HG03280 (cell line): ENCODE data around the gene ZNF275.
"Not testable (repeated sequence)": the region's sequence is repeated elsewhere in the genome, so short reads cannot be mapped to it uniquely, and the experiment has no call there.

Experiments
- ATAC-seq: cut with Tn5 transposase; IDR thresholded peaks from one replicate; pipeline ENCODE4 v1.9.1; 2021; ENCODE audit warnings: mild to moderate bottlenecking, moderate library complexity; ENCODE audit not compliant: unreplicated experiment

Gene ZNF275

DNA sequence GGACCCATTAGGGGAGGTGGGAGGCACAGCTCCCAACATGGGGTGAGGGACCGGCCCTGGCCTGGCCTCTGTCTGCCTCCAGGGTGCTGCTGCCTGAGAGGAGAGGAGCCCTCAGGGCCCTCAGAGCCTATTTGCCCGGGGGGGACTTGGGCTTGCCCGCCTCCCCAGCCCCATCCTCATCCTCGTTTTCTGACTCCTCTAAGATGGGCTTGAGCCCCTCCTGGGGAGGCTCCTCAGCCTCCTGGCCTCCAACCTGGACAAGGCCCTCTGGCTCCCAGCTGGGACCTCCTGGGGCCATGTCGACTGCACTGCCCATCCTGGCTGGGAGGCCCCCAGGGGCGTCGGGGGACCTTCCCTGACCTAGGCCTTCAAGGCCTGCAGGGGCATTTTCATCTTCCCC lies 15.1 kb upstream of the ZNF275 start:
- ATAC-seq: no peak

DNA sequence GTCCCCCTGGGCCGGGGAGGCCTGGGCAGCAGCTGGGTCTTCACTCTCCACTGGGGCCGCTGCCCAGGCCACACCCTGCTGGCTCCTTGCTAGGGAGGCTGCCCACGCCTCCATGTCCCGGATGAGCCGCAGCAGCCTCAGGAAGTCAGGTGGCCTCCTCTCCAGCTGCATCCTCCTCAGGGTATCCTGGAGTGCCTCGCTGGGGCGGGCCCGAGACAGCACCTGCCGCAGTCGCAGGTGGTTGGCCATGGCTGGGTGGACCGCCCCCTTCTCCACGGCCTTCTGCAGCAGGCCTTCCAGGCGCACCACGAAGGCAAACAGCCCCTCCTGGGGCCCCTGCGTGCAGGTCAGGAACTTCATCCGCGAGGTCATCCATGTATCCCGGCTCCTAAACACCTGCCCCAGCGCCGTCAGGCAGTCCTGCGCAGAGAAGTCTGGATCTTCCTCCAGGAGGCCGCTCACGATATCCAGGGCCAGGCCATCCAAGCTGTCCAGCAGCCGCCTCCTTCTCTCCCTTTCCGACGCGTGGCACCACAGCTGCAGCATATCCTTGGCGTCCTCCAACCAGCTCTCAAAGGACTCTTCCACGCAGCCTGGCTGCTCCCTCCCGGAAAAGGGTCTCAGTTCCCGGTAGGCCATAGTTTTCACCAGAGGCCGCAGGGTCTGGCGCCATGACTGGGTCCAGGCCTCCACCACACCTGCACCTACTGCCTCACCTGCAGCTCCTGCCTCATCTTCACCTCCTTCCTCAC lies 14.5 kb upstream of the ZNF275 start:
- ATAC-seq: no peak

DNA sequence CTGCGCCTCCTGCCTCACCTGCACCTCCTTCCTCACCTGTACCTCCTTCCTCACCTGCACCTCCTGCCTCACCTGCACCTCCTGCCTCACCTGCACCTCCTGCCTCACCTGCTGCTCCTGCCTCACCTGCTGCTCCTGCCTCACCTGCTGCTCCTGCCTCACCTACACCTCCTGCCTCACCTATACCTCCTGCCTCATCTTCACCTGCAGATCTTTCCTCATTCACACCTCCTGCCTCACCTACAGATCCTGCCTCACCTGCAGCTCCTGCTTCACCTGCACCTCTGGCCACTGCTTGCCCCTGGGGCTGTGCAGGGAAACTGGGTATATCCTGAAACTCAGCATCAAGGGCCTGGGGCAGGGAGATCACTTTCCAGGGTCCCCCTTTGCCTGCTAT lies 13.9 kb upstream of the ZNF275 start:
- not testable (repeated sequence) for ATAC-seq

DNA sequence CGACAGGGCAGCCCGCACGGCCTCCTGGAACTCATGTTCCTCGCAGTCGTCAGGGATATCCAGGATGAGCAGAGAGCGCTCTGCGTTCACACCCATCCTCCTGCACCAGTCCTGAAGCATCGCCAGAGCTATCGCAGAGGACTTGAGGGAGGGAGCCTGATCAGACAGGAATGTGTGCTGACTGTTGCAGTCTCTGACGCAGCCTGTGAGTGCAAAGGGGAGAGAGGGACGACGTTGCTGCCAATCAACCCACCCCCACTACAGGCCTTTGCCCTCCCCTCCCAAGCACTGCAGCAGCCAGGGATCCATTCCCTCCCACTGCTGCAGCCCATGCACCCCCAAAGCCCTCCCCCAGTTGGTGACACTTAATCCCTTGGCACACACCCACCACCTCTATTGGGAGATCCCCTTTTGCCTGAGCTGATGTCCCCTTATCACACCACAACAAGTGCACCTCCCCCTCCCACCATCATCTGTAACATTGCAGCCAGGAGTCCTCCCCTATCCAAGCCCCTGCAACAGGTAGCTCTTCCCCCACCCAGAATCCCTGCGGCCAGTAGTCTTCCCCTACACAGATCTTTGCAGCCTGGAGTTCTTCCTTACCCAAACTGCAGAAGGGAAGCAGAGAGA lies 13.3 kb upstream of the ZNF275 start:
- no peak for ATAC-seq

DNA sequence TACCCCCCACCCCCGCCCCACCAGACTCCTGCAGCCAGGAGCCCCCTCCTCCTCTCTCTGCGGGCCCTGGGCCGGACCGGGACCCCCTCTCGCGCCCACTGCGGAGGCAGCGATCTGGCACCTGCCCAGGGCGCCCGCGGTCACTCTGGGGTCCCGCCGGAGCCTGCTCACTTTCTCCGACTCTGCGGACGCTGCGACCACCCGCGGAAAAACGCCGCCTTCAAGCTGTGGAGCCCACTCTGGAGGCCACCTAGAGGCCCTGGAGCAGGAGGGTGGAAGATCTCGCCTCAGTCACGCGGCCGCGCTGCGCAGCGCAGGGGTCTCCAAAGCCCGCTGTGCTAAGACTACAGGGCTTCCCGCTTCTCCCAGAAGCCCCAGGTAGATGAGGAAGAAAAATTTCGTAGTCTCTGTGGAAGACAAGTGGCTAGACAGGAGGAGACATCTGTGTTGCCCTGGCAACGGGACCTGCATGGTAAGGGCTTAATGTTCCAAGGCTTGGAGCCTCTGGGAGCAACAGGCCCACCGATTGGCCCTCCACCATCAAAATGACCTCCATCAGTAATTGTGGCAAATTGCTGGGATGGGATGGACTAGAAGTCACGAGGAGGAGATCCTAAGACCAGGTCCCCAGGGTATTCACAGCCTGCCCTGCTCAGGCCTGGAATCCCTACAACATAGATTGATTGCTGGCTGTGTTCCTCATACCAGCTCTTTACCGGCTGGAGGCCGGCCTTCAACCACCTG lies 12.4 kb upstream of the ZNF275 start, which contains the start of gene PNMA6F:
TSS of gene PNMA6F (minus strand) at position 387 of the 744 bp plus-strand sequence. CDS start 1,093 bp downstream, outside the sequence.
- no peak for ATAC-seq

DNA sequence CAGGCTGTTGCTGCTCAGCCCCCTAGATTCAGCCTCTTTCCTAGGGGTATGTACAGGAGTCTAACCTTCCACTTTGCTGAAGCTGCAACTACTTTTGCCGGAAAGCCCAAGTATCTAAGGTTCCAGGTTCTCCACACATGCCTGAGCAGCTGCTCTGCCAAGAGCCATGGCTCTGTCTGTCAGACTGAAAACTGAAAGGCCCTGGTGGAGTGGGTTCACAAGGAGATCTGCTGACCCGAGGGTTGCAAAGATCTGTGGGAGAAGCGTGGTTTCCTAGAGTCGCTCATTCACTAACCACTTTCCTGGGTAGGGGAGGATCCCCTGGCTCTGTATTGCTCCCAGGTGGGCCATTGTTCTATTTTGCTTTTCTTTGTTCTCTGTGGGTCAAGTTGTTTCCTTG lies 6.4 kb upstream of the ZNF275 start:
- no peak for ATAC-seq

DNA sequence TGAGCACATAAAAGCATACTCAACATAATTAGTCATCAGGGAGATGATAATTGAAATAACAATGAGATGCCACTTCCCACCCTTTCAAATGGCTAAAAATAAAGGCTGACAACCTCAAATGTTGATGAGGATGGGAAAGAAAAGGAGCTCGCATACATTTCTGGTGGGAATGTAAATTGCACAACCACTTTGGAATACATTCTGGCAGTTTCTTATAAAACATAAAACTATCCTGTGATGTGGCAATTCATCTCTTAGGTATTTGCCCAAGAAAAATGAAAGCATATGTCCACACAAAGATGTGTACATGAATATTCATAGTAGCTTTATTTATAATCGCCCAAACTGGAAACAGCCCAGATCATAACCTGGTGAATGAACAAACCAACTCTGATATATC lies 687 bp upstream of the ZNF275 start:
- ATAC-seq: no peak

DNA sequence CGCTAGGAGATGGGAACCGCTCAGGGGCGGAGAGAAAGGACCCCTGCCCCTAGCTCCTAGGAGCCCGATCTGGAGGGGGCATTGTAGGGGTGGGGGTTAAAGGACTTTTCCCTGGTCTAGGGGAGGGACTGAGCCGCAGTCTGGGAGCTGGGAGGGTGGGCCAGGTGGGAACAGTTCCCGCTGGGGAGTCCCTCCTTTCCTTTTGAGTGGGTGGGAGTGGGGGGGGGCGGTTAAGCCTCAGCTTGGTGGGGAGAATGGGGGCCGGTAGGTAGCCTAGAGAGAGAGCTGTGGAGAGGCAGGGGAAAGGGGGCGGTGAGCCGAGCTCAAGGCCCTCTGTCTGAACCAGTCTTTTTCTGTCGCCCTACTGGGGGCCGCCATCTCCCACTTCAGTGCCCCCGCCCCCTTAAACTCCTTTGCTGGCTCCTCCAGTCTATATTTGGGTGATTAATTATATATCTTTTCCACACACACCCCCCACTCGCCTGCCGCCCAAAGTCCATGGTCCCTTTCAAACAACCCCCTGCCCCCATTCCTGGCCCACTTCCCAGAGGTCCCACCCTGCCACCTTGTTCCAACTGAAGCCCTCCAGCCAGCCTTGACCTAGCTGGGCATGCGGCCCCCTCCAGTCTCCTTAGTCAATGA lies 822 bp downstream of the ZNF275 start:
- no peak for ATAC-seq

DNA sequence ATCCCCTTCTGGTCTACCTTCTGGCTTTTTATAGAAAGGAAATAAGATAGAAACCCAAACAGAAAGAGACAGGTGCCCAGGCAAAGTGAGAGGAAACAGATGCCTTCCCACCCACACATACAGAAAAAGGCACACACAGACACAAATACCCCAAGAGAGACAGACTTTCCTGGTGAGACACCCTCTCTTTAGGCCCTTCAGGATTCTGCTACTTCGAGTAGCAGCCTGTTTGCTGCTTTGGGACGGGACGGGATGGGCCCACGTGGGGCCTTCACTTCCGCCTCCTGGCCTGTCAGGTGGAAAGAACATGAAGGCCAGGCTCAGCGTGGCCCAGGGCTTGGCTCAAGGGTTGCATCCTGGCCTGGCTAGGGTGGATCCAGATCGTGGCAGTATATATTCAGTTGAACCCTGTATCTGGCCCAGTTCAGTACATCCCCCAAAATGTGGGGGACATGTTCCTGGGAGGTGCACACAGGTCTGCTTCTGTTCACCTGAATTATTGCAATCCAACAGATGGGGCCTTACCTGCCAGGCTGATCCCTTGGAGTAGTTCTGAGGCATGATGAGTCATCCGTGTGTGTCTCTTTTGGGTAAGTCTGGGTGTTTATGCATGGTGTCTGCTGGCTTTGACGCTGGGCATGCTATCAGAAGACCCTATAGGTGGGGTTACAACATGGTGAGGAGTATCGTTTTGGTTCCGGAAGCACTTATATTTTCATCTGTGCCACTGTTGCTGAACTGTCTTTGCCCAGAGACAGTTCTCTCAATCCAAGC lies 2.4 kb downstream of the ZNF275 start:
- ATAC-seq: peak; percentile 42

DNA sequence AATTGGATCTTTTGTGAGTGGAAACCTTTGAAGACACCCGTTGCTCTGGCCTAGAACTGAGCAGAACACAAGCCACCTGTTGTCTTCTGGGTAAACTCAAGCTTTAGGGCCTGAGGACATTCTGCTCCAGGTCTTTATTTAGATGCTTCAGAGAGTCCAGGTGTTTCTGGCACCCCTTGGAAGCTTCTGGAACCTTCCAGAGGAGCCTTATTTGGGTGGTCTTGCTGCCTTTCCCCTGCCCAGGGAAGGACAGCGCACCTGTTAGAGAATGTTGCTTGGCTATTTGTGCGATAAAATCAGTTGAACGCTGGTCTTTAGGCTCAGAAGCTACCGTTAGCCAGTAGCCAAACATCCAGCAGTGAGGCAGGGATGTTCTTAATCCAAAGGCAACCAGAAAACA lies 3.0 kb downstream of the ZNF275 start:
- no peak for ATAC-seq

DNA sequence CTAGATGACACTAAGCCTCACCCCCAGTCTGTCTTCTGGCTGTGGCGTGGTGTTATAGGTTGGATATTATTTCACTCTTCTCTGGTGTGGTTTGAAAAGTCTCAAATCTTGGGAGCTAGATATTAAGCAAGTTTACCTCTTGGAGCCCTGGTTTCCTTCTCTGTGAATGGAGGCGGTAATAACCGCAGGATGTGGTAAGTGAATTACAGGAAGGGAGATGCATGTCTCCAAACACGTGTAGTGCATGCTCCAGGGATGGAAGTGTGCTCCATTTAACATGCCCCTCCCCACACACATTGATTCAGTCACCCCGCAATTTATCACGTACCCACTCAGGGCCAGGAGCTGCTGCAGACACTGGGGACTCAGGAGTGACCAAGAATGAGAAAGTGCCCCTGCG lies 4.9 kb downstream of the ZNF275 start:
- ATAC-seq: no peak

DNA sequence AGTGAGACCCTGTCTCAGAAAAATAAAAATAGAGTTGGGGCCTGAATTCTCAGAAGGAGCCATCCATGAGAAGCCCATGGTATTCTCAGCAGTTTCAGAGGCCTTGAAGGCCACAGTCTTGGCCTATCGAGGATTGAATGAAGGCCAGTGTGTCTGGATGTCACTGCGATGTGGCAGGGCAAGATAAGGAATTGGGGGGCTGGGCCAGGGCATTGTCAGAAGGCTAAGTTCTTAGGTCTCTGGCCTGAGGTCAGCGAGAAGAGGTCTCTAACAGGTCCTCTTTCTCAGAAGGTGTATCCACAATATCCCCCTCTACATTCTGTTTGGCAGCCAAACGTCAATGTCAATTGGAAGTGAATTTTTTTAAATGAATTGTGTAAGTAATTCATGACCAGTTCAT lies 5.7 kb downstream of the ZNF275 start:
- no peak for ATAC-seq

DNA sequence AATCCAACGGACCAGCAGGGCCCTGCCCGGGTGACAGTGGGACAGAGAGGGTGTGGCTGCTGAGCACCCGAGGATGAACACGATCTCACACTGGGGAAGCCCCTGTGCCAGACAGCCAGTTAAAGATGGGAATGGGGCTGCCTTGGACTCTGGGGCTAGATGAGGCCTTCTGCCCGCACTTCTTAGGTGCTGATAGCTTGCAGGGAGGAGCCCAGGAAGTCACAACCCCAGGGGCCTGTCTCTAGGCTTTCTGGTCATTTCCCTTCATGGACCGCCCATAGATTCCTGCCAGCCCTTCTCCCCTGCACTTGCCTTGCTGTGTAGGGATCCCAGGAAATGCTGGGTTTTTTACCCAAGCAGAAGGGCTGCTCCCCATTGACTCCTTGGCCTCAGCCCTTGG lies 6.2 kb downstream of the ZNF275 start:
- ATAC-seq: no peak

DNA sequence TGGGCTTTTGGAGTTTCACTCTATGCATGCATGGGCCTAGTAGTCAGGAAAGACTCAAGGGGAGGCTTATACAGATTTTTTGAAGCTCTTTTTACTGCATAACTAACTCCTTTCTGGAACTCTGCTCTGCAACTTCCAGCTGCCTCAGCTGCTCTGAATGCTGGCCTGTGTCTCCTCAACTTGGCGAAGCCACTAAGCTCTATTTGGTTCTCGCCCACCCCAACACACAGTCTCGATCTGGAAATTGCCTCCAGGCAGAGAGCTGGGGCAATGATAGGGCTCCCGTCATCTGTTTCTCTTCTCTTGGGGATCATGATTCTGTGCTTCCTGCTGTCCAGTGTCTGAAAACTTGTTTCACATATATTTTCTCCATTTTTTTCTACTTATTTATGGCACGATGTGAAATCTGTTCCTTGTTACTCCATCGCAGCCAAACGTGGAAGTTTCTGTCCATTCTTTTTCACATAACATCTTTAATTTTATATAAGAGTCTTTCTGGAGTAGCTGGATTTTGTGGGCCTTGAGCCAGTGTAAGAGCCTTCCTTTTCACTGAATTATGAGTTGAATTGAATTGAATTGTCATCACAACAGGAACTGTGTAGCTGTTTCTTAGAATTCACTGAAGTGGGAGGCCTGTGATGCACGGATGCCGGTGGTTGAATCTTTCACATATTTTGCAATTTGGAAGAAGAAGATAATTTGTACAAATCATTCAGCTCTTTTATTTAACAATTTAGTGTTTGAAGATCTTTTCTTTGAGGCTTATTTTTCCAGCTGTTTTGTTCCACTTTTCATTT lies 9.0 kb downstream of the ZNF275 start:
- ATAC-seq: no peak

DNA sequence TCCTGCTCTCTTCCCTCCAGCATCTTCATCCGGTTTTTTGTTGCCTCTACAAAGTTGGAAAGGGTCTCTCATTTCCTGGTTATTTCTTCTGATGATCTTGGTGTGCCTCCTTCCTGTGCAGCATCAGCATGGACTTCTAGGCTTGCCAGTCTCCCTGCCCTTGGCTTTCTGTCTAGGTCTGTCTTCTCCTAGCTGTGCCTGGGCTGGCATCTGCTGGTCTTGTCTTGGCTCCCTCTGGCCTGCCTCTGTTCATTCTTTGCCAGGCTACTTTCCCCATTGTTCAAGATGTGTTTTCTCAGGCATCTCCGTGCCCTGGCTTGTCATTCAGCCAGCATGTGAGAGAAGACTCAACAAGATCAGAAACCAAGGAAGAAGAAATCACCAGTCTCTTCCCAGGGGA lies 9.7 kb downstream of the ZNF275 start:
- ATAC-seq: no peak

DNA sequence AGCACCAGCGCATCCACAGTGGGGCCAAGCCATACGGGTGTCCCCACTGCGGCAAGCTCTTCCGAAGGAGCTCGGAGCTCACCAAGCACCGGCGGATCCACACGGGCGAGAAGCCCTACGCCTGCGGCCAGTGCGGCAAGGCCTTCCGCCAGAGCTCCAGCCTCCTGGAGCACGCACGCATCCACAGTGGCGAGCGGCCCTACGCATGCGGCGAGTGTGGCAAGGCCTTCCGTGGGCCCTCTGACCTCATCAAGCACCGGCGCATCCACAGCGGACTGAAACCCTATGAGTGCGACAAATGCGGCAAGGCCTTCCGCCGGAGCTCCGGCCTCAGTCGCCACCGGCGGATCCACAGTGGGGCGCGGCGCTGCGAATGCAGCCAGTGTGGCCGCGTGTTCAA lies 13.6 kb downstream of the ZNF275 start:
- no peak for ATAC-seq

DNA sequence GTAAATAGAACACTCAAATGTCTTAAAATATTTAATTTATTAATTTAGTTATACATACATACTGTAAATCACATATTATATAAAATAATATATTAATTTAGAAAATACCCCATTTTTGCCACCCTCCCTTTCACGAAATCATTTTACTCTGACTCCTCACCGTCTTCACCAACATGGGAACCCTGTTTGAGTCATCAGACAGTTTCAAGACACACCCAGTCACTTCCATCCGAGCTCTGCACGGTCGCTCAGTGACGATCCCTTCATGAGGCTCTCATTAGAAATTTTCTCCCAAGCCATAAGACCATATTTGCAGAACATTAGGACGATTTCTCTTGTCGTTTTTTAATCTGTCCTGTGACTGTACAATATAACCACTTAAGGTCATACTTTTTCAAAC lies 14.5 kb downstream of the ZNF275 start:
- ATAC-seq: no peak

DNA sequence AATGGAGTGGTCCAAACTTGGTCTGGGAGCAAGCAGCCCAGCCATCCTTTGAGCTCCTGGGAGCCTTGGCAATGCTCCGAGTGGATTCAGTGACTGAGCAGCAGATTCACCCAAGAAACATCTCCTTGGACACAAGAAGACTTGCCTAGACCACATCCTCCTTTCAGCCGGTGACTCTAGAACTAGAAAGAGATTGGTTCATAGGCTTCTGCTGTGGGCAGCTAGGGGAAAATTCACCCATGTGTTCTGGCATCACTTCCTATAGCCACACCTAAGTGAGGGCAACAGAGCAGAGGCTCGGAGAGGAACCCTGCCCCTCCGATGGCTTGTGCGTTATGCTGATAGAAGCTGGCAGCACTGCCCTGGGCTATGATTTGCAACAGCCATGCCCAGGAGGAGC lies 16.0 kb downstream of the ZNF275 start:
- no peak for ATAC-seq

DNA sequence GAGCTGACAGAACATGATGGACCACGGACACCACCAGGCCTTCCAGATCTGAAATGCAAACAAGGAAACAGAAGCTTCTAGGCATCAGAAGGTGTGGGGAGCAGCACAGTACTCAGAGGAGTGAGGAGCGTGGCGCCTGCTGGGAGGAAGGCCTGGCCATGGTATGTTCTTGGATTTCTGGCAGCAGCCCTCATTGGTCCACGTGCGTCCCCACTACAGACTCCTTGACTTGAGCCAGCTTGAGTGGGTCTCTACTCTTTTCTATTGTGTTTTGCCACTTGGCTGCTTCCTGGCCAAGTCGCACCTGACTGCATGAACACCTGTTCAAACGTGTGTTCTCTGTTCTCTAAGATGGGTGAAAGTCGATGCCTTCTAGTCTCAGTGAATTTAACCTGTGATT lies 18.0 kb downstream of the ZNF275 start:
- no peak for ATAC-seq

DNA sequence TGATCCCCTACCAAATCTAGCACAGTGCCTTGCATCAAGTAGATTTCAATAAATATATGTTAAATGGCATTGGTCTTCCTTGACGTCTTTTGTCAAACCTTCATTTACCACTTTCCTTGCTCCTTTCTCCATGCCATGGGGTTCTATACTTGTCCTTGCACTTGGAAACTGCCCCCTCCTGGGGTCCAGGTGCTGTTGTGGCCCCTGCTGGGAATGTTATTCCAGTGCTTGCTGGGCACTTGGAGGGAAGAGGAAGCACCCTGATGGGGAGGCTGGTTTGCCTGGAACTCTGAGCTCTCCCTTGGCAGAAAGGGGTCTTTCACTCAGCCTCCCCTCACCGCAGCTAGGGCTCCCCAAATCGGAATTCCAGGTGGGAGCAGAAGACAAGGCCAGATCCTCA lies 18.9 kb downstream of the ZNF275 start:
- ATAC-seq: no peak
